ENCODE results near the gene NT5DC3. TPM values are rescaled to one million over a fixed set of nuclear protein-coding genes. Genes with fewer than 3 reads are reported as not detected.

Gene NT5DC3
- total RNA-seq: 7.7 to 9.1 TPM (median 8.7 TPM) in 3 replicates

GRCh38 chr12:103840876-103841689 is at the start of gene NT5DC3:
Gene NT5DC3, minus strand, starts transcription at chr12:103841234. Its CDS starts 78 bp downstream, at chr12:103841156.
- peak within 1 kb of the TSS; percentile 88 for H3K4me3 Mint-ChIP-seq
- peak within 1 kb of the TSS; percentile 82 for H3K27ac Mint-ChIP-seq
- peaks cover 18% of the 10 kb centered on the region for H3K4me1 Mint-ChIP-seq
- H3K9me3 Mint-ChIP-seq: no peaks in the 10 kb centered on the region
- no peaks in the 10 kb centered on the region for H3K36me3 Mint-ChIP-seq
- peak; percentile 69 to 86 for DNase-seq (ENCODE audit: low spot score in 2 of 2, unreplicated experiment in 2 of 2)
- H3K27me3 Mint-ChIP-seq (ENCODE audit: low read depth): peaks cover 33% of the 10 kb centered on the region
- TF ChIP-seq CTCF (IDR thresholded peaks at IDR 0.05; ENCODE audit: unreplicated experiment): no peak

DNA sequence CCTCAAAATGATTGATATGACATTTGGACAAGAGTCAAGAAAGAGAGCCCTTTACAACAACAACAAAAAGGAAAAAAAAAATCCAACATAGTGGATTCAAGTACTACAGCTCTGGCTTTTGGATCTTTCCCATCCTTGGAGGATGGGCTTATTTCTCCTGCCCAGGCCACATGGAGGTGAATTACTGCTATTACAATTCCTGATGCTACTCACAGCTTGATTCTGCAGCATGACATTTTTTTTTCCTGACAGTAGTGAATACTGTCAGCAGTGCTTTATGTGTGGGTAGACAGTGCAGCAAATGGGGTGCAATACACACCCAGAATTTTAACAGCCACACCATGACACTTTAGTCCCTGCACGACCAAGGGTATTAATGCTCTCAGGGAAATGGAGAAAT is 46.7 kb upstream of the NT5DC3 start:
- no peak for TF ChIP-seq CTCF (IDR thresholded peaks at IDR 0.05; ENCODE audit: unreplicated experiment)
- Mint-ChIP-seq H3K4me1 (peaks cover 4% of the 10 kb centered on the region), H3K9me3 (no peaks in the 10 kb centered on the region), H3K27ac (no peak overlapping the region), H3K36me3 (no peaks in the 10 kb centered on the region), H3K4me3 (no peak overlapping the region), H3K27me3 (ENCODE audit: low read depth) (peaks cover 2% of the 10 kb centered on the region)
- DNase-seq (ENCODE audit: low spot score in 2 of 2, unreplicated experiment in 2 of 2): no peak

DNA sequence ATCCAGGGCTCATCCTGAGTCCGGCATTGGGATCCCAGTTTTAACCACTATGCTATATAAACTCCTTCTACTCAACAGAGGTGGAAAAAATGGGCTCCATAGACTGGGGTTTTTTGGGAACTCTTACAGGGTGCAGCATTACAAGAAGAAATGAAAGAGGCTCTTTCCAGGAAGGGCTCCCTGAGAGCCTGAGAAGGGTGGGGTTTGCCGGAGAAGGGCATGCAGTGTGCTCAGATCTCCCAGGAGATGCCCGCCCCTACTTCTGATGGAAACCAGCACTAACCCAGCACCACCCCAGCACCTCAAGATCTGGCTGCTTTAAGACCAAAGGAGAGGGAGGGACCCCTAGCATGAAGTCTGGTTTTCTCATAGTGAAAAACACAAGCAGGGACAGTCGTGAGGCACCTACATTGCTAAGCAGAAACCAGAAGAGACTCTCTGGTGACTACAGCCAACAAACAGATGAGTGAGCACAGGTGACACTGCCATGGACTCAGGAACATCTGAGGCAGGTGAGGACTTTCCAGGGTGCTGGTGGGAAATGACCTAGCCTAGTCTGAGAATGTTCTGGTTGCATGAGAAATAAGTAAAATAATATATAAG is 45.3 kb upstream of the NT5DC3 start:
- Mint-ChIP-seq H3K27me3 (ENCODE audit: low read depth) (peaks cover 2% of the 10 kb centered on the region), H3K36me3 (no peaks in the 10 kb centered on the region), H3K4me3 (no peak overlapping the region), H3K4me1 (peaks cover 4% of the 10 kb centered on the region), H3K27ac (no peak overlapping the region), H3K9me3 (no peaks in the 10 kb centered on the region)
- TF ChIP-seq CTCF (IDR thresholded peaks at IDR 0.05; ENCODE audit: unreplicated experiment): no peak
- DNase-seq (ENCODE audit: low spot score in 2 of 2, unreplicated experiment in 2 of 2): no peak

DNA sequence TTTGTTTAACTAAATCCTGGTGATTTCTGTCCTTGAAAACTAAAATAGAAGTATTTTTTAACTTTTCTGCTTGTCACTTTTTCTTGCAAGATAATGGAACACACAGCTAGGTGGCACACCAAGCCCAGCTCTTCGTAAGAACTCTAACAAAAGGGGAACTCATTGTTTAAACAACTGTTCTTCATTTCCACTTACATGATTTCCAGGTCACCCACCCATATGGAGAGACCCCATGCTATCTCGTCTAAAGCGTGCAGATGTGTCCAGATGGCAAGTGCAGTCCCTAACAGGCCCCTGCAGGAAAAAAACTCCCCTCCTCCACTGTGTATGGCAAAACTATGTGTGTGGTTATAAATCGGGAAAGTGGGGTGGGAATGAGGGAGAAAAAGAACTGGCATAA is 43.3 kb upstream of the NT5DC3 start:
- no peak for DNase-seq (ENCODE audit: low spot score in 2 of 2, unreplicated experiment in 2 of 2)
- peaks cover 9% of the 10 kb centered on the region for H3K4me1 Mint-ChIP-seq
- no peak overlapping the region for H3K4me3 Mint-ChIP-seq
- H3K27ac Mint-ChIP-seq: no peak overlapping the region
- H3K36me3 Mint-ChIP-seq: no peaks in the 10 kb centered on the region
- no peak for TF ChIP-seq CTCF (IDR thresholded peaks at IDR 0.05; ENCODE audit: unreplicated experiment)
- H3K9me3 Mint-ChIP-seq: no peaks in the 10 kb centered on the region
- peaks cover 5% of the 10 kb centered on the region for H3K27me3 Mint-ChIP-seq (ENCODE audit: low read depth)

GRCh38 chr12:103883908-103884307 is 42.9 kb upstream of the NT5DC3 start:
- H3K36me3 Mint-ChIP-seq: no peaks in the 10 kb centered on the region
- H3K4me1 Mint-ChIP-seq: peaks cover 9% of the 10 kb centered on the region
- DNase-seq (ENCODE audit: low spot score in 2 of 2, unreplicated experiment in 2 of 2): no peak
- no peak overlapping the region for H3K27ac Mint-ChIP-seq
- no peak overlapping the region for H3K4me3 Mint-ChIP-seq
- TF ChIP-seq CTCF (IDR thresholded peaks at IDR 0.05; ENCODE audit: unreplicated experiment): no peak
- H3K27me3 Mint-ChIP-seq (ENCODE audit: low read depth): peaks cover 7% of the 10 kb centered on the region
- H3K9me3 Mint-ChIP-seq: no peaks in the 10 kb centered on the region

Data from mesothelial cell of epicardium (in vitro differentiated cells).